Measurements from ENCODE around the gene OR9A2. TPM values are rescaled to one million over a fixed set of nuclear protein-coding genes. Genes with fewer than 3 reads are reported as not detected.

Gene OR9A2
- polyA plus RNA-seq, 1 experiment: not detected

DNA sequence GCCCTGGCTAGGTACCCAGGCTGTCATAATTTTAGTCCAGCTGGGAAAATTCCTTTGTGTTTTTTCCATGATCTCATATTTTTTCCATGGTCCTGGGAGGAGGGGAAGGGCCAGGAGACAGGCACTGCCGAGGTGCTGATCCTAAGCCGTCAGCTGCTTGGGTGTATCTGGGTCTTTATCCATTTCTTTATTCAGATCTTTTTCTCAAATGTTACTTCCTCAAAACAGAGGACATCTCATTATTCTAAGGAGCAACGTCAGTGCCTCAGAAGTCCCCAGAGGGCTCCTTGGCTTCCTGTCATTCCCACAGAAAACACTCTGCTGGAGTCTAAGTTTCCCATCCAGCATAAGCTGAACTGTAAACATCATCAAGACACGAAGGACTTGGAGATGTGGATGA, 22.4 kb upstream of the OR9A2 start:
- Histone ChIP-seq H3K9me3 (ENCODE audit: control insufficient read depth, insufficient read depth, low read length) (peaks cover 17% of the 10 kb centered on the region), H3K4me3 (ENCODE audit: low read depth, low read length) (no peak overlapping the region), H3K27me3 (ENCODE audit: control insufficient read depth, insufficient read depth, low read length) (no peaks in the 10 kb centered on the region), H3K27ac (ENCODE audit: low read depth, low read length) (no peak overlapping the region)
- ChIA-PET CTCF (no interaction called here), POLR2A (no interaction called here)
- no peak for DNase-seq (ENCODE audit: low read depth, low spot score)
- TF ChIP-seq CTCF (IDR thresholded peaks at IDR 0.05; ENCODE audit: low read depth, low read length): no peak

DNA sequence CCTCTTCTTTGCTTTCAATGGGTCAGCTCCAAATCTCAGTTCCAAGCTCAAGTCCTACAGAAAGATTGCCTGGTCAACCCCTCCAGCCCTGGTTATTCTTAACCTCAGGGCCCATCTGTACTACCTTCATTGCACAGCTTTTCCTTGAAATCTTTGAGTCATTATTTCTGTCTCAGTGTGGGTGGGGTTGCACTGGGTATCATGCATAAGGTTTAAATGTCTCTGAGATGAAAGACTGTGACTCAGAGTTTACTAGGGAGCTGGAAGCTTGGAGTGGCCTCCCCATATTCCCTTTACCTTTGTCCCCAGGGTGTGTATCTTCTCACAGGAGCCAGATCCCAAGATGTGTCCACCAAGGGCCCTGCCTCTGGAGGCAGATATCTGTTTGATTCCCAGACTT, 21.9 kb upstream of the OR9A2 start:
- DNase-seq (ENCODE audit: low read depth, low spot score): no peak
- ChIA-PET POLR2A (no interaction called here), CTCF (no interaction called here)
- no peak overlapping the region for H3K4me3 ChIP-seq (ENCODE audit: low read depth, low read length)
- TF ChIP-seq CTCF (IDR thresholded peaks at IDR 0.05; ENCODE audit: low read depth, low read length): no peak
- H3K27me3 ChIP-seq (ENCODE audit: control insufficient read depth, insufficient read depth, low read length): no peaks in the 10 kb centered on the region
- H3K9me3 ChIP-seq (ENCODE audit: control insufficient read depth, insufficient read depth, low read length): peaks cover 17% of the 10 kb centered on the region
- no peak overlapping the region for H3K27ac ChIP-seq (ENCODE audit: low read depth, low read length)

GRCh38 chr7:143047326-143047725, 20.4 kb upstream of the OR9A2 start:
- POLR2A ChIA-PET: no interaction called here
- CTCF ChIA-PET: no interaction called here
- DNase-seq (ENCODE audit: low read depth, low spot score): no peak

DNA sequence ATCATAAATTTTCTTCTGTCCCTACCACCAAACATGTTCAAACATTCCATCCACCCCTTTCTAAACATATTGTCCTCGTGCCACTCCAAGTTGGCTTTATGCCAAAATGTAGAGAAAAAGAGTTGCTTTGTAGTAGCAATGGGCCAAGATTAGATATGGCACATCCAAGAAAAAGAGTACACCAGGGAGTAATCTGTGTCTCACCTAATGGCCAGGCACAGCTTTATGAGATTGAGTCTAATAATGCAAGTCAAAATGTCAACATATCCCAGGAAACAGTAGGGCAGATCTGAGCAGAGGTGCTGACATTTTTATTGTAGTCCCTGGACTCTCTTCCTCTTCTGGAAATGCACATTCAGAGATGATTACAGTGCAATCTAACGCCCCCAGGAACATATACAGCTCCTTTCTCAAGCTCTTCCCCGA, 19.5 kb upstream of the OR9A2 start:
- no peak for DNase-seq (ENCODE audit: low read depth, low spot score)
- ChIA-PET POLR2A (no interaction called here), CTCF (no interaction called here)

More at GRCh38 chr7:143047326-143047725, 20.4 kb upstream of the OR9A2 start:
- Histone ChIP-seq H3K4me3 (ENCODE audit: low read depth, low read length) (no peak overlapping the region), H3K9me3 (ENCODE audit: control insufficient read depth, insufficient read depth, low read length) (peaks cover 5% of the 10 kb centered on the region), H3K27ac (ENCODE audit: low read depth, low read length) (no peak overlapping the region), H3K27me3 (ENCODE audit: control insufficient read depth, insufficient read depth, low read length) (no peaks in the 10 kb centered on the region)
- TF ChIP-seq CTCF (IDR thresholded peaks at IDR 0.05; ENCODE audit: low read depth, low read length): no peak

DNA sequence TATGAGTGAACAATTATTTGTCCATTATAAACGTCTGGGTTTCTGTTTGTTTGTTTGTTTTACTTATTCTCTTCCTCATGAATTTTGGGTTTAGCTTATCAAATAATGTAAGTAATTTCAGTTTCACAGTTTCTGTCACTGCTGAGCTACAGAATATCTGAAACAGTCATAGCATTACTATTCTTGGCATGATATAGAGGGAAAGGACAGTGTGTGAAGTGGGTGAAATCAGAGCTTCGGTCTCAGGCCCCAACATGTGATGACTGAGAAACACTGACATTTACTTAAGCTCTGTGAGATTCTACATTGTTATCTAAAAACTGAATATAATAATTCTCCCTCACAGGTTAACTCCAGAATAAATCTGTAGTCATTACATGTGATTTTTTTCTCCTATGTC, 16.5 kb upstream of the OR9A2 start:
- CTCF ChIA-PET: interaction anchor here (3.0 kb wide), 1 partner anchor 172 kb away, joined by 12 read pairs; no protein-coding TSS in a partner anchor

More for the DNA sequence above, 19.5 kb upstream of the OR9A2 start:
- H3K27ac ChIP-seq (ENCODE audit: low read depth, low read length): no peak overlapping the region
- H3K9me3 ChIP-seq (ENCODE audit: control insufficient read depth, insufficient read depth, low read length): peaks cover 3% of the 10 kb centered on the region
- no peaks in the 10 kb centered on the region for H3K27me3 ChIP-seq (ENCODE audit: control insufficient read depth, insufficient read depth, low read length)
- TF ChIP-seq CTCF (IDR thresholded peaks at IDR 0.05; ENCODE audit: low read depth, low read length): no peak
- H3K4me3 ChIP-seq (ENCODE audit: low read depth, low read length): no peak overlapping the region

More for the DNA sequence above, 16.5 kb upstream of the OR9A2 start:
- POLR2A ChIA-PET: no interaction called here
- H3K27me3 ChIP-seq (ENCODE audit: control insufficient read depth, insufficient read depth, low read length): no peaks in the 10 kb centered on the region
- DNase-seq (ENCODE audit: low read depth, low spot score): no peak
- no peak overlapping the region for H3K4me3 ChIP-seq (ENCODE audit: low read depth, low read length)
- H3K27ac ChIP-seq (ENCODE audit: low read depth, low read length): no peak overlapping the region
- H3K9me3 ChIP-seq (ENCODE audit: control insufficient read depth, insufficient read depth, low read length): no peaks in the 10 kb centered on the region; the same call in 1 of the 2 replicates
- no peak for TF ChIP-seq CTCF (IDR thresholded peaks at IDR 0.05; ENCODE audit: low read depth, low read length)
